HG03520 (cell line): ENCODE results near the gene OLFM1.
"Not testable (repeated sequence)": the region's sequence is repeated elsewhere in the genome, so short reads cannot be mapped to it uniquely, and the experiment has no call there.

Experiments
- ATAC-seq: cut with Tn5 transposase; IDR thresholded peaks from one replicate; pipeline ENCODE4 v1.9.1; 2021; ENCODE audit warnings: mild to moderate bottlenecking, moderate library complexity; ENCODE audit not compliant: unreplicated experiment

The OLFM1 gene

GRCh38 chr9:135148386-135148785 is 60.9 kb downstream of the OLFM1 start:
- no peak for ATAC-seq

- ATAC-seq, result not testable (repeated sequence)
Measured at GRCh38 chr9:135149901-135150300, 62.4 kb downstream of the OLFM1 start.

DNA sequence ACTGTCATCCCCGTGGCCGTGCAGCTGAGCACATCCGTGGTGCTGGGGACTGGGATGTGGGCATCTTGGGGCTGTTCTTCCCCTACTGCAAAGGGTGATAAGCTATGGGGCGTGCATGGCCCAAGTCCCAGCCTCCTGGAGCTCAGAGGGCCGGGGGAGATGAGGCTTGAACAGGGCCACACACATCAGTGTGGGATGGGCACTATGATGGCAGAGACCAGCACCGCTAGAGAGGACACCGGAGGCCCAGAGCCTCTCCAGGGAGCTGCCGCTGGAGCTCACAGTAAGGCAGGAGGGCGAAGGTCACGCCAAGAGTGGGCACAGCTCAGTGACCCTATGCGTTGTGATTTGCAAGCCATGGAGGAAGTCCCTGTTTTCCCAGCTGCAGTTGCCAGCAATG is 63.5 kb downstream of the OLFM1 start:
- ATAC-seq, result no peak

- no peak for ATAC-seq
Measured at GRCh38 chr9:135151757-135152613, 64.5 kb downstream of the OLFM1 start.

DNA sequence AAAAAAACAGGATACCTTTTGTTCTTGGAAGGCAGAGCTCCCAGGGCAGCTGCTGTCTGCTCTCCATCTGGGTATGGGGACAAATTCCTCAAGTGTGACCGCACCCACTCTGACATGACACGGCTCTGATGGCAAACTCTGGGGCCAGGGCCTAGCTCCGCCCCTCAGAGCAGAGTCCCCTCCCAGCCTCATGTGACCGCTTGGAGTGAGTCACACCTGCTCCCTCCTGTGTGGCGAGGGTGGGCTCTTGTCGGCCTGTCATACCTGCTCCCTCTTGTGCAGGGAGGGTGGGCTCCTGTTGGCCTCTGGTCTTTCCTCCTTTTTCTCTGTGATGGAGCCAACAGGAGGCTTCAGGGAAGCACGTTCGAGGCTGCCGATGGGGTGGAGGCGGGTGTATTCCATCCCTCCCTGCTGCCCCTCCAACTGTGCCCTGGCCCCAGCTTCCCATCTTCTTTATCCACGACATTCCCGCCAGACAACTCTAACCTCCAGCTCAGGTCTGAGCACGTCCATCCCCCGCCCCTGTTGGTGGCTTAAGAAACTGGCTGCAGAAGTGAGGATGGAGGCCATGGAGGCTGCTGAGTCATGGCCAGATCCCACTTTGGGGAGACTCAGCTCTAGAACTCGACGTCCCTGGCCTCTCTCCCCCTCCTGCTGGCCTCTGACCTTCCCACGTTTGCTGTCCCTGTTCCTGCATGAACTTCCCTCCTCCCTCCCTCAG is 65.3 kb downstream of the OLFM1 start:
- ATAC-seq, result no peak

- ATAC-seq, result no peak
Measured at GRCh38 chr9:135154050-135154615, 66.7 kb downstream of the OLFM1 start.

- ATAC-seq, result no peak
Measured at GRCh38 chr9:135155396-135155795, 67.9 kb downstream of the OLFM1 start.

DNA sequence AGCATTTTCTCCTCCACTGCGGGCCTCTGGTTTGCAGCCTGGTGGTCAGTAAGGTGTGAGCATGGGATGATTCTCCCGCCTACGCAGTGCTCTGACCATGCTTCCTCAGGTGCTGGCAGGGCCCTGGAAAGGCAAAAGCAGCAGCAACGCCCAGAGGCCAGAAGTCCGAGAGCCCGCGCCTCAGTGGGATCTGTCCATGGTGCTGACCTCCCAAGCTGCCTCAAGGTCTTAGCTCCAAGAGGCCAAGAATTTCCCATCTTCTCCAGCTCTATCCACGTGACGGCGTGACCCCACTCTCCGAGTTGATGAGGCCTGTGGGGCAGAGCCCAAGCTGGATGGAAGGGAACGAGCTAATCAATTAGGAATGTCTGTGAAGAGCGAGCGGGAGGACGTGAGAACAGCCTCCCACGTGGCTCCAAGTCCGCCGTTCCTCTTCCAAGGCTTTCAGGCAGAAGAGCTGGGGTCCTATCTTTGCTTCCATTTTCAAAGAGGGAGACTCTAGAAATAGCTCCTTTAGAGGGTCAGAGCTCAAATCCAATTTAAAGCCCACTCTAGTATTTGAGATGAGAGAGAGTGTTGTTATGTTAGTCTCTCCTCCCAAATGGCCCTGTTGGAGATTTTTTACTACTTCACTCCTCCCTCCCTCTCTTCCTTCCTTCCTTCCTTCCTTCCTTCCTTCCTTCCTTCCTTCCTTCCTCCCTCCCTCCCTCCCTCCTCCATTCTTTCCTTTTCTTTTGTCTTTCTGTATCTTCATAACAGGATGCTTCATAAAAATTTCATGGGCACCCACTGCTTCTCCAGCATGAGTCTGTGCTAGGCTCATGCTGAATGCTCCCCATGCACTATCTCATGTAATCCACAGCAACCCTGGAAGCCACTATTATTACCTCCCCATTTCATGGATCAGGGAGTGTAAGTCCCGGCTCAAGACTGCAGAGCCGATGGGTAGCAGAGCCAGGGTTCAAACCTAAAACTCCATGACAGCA is 69.3 kb downstream of the OLFM1 start:
- ATAC-seq, result no peak

DNA sequence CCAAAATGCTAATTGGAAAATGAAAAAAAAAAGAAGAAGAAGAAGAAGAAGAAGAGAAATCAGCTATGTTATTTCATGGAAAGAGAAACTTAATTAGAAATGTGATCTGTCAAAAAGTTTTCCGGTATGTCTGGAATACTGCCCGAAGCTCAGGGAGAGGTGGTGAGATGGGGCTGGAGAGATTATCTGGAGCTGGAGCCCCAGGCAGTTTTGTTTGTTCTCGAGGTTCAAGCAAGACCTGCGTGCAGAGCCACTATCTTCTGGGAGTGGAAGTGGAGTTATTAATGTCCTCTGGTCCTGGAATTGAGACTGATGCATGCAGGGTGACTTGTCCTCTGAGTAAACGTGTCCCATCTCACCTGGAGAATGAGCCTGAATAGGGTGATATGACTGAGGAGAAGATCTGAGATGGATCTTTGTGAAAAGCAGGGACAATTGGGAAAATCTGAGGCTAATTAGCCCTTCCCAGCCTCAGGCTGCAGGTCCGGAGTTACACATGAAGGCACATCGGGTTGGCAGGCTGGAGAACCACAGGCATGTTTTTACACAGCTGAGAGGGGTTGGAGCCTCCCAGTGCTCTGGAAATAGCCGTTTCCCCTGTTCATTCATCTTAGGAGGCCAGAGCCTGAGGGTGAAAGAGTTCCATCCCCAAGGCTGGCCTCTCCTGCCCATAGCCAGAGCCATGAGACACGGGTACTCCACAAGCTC is 70.5 kb downstream of the OLFM1 start:
- ATAC-seq, result no peak

DNA sequence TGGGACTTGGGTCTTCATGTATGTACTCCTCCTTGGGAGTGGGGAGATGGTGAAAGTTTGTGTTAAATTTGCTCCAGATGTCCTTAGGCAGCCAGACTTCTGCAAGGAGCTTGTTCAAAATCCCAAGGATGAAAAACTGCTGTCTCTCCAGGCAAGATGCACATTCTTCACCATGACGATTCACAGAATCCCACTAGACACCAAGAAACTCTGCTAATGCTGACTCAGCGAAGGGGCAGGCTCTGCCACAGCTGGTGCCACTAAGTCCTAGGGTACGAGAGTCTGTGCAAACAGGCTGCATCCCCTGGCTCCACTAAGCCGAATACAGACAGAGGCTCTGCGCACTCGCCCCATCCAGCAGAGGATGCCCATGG is 71.1 kb downstream of the OLFM1 start:
- no peak for ATAC-seq

DNA sequence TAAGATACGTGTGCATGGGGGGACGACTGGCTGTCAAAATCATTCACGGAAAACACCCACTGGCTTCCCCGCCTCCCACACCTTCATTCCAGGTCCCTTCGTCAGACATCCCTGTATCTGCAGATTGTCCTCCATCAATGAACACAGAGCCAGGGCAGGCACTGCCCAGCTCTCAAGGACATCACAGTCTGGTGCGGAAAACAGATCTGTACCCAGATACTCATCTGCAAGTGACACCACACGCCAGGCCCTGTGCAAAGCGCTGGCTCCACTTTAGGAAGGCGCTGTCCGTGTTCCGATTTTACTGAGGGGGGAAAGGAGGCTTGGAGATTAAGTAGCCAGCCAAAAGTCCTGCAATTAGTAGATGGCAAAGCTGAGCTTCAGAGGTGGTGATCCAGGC is 72.3 kb downstream of the OLFM1 start:
- ATAC-seq, result no peak

DNA sequence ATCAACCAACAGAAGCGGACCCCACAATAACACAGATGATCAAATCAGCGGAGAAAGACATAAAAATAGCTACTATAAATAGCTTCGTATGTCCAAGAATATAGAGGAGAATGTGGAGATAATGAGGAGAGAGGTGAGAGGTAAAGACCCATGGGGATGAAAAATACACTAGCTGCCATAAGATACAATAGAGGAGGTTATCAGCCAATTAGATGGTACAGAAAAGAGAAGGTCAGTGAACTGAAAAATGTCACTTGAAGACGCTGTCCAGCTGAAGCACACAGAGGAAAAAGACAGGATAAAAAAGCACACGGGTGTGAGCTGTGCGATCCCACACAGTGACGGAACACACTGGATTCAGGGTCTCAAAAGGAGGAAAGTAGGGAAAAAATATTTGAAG is 73.4 kb downstream of the OLFM1 start:
- no peak for ATAC-seq

DNA sequence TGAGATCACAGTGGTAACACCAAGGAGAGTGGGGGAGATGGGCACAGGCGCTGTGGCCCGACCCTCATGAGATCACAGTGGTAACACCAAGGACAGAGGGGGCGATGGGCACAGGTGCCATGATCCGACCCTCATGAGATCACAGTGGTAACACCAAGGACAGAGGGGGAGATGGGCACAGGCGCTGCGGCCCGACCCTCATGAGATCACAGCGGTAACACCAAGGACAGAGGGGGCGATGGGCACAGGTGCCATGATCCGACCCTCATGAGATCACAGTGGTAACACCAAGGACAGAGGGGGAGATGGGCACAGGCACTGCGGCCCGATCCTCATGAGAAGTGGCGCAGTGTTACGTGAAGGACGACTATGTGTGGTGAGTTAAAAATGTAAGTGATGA is 75.1 kb downstream of the OLFM1 start:
- not testable (repeated sequence) for ATAC-seq

DNA sequence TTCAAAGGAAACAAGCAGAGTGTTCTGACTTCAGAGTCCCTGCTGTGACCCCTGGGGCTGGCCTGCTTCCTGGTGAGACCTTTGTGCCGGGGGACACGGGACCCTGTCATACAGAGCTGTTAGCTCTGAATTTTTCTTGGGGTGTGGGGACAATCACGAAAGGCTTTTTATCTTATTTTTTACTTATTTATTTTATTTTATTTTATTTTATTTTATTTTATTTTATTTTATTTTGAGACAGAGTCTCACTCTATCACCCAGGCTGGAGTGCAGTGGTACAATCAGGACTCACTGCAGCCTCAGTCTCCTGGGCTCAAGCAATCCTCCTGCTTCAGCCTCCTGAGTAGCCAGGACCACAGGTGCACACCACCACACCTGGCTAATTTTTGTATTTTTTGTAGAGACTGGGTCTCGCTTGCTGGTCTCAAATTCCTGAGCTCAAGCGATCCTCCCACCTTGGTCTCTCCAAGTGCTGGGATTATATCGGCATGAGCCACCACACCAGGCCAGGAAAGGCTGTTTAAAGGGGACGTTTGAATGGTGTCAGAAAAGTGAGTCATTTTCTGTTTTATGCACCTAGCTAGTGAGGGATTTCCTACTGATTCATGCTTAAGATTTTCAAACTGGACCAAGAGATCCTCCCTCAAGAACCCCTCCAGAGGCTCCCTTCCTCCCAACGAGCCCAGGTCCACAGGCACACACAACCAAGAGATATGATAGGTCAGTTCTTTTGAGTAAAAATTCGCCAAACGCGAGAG is 75.7 kb downstream of the OLFM1 start:
- no peak for ATAC-seq

DNA sequence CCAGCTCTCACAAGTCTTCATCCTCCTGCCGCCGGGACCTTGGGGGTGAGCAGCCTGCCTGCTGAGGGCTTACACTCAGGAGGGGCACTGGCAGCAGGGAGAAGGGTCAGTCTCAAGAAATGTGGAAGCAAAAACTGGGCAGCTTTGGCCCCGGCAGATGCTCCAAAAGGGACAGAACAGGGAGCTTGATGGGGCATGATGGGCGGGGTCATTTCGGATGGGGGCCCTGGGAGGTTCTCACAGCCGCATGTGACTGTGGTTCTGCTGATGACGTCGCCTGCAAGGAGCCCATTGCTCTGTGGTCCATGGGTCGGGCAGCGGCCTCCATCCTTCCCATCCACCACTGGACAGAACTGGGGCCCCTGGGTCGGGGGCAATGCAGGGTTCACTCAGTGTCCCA is 76.6 kb downstream of the OLFM1 start:
- ATAC-seq, result no peak

DNA sequence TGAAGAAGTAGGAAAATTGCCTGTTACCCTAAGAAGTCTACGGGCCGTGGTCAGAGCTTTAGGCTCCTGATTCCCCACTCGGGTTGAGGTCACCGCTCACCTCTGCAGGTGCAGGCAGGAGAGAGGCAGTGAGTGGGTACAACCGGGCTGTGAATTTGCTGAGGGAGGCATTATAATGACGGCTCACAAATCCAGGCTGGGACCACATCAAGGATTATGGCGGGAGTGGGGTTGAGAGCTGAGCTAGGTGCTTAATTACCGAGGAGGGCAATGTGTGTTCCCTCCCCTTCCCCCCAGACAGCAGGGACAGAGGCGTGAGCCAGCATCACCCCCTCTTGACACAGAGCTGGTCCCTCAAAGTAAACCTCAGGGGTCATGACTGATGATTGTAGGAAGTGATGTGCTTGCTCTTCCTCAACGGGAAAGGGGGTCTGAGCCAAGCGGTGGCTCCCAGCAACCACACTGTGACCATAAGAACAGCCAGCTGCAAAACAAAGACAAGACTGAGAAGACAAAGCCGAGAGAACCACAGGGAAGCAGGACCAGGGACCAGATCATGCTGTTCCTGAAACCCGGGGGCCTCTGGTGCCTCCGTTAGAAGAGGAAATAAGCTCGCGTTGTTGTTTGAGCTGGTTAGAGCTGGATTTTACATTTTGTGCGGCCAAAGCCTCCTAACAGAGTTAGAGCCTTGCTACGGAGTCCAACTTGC is 77.7 kb downstream of the OLFM1 start:
- no peak for ATAC-seq

DNA sequence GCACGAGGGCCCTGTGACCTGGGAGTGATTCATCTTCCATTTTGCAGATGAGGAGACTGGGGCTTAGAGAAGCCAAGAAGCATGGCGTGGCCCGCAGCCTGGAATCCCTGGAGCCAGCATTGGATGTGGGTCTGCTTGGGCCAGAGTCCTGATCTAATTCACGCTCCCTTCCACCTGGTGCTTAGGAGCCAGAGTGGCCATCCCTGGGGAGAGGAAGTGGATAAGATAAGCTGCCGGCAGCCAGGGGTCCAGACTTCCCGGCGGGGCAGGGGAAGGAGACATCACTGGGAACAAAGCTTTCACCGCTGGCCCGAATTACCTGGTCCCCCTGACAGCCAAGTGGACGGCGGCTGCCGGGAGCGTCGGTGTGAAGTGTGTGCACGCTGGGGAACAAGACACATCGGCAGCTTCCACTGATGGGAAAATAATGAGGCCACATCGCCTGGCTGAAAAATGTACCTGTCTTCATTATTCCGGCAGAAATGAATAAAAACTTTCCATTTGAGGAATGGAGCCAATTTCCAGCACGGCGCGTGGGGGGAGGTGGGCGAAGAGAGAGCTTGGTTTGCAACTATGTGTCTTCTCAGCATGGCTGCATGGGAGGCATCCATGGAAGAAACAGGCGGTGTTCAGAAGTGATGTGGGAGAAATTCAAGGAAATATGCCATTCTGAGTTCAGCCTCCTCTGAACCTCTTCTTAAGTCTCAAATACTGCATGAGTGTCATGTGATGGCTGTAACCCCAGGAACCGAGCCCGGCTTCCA is 78.5 kb downstream of the OLFM1 start:
- ATAC-seq, result no peak

- no peak for ATAC-seq
Measured at GRCh38 chr9:135166565-135166964, 79.1 kb downstream of the OLFM1 start.
